Activated CD4-positive, CD25-positive, alpha-beta regulatory T cell (primary cell): ENCODE measurements around the gene SLC2A6.

ENCODE experiments used
- DNase-seq, 4 experiments: peaks; one replicate each; lab custom pipeline; 2025; lab: John Stamatoyannopoulos, UW

SLC2A6 gene

DNA sequence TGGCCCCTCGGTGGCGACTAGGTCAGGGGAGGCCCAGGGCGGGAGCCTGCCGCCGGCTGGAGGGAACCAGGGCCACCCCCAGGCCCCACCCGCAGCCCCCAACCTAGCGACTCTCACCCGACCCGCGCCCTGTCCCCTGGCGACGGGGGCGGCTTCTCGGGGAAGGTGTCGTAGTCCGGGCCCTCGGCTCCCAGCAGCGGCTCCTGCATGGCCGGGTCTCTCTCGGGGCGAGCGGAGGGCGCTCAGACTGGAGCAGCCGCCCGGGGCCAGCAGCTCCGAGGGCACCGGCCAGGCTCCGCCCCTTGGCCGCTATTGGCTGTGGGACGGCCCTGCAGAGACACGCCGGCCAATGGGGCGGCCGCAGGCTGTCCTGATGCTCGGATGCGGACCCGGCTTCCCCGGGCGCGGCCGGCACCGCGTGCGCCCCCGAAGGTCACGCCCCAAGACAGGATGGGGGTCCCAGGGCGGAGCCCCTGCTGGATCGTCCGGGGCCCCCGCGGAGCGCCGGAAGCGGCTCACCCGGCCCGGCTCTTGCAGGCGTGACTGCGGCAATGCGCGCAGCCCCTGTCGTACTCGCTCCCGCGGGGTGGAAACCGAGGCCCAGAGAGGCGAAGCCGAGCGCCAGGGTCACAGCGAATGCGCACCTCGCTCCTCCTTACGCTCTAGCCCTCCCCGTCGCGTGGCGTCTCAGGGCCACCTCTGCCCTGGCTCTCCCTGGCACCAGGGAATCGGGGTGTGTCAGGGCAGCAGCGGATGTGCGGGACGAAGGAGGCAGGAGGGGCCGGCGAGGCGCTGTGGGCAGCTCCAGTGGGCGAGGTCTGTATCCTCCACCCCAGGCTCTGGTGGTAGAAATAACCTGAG lies at the start of gene SLC2A6:
Gene SLC2A6, minus strand, starts transcription at position 249 of the 861 bp plus-strand sequence. Its CDS starts 40 bp downstream, at position 209.
- DNase-seq = peak; percentile 52 to 65 (median 64)

DNA sequence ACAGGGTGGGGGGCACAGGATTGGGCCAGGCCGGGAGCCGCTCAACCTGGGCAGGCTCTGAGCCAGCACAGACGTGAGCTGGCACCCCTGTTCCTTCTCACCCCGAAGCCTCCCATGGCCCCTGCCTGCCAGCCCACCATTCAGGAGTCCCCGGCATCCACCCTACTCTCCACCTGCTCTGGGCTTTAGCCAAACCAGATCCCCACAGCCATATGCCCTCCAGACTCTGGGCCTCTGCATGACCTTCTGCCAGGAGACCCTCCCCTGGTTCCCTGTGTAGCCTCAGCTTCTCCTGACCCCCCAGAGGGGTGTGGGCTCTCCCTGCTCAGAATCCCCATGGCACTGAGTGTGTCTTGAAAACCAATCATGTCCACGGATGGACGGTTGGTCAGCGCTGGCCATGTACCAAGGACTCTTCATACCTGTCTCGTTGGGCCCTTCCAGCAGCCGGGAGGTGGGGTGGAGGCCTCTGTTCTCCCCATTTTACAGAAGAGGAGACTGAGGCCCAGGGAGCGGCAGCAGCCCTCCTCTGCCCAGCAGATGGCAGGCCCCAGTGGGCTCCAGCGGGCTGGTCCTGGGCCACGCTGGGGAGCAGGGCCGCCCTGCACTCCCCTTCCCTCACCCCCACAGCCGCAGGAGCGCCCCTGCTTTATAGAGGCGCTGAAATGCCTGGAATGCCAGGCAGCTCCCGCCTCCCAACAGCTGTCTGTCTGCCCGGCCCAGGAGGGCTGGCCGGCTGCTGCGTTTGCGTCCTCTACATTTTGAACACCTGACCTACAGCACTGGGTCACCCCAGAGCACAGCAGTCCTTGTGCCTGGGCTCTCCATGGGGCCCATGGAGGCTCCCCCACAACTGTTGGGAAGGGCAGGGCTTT lies 49.3 kb upstream of the SLC2A6 start:
- DNase-seq = no peak

- no peak for DNase-seq
These were observed 48.6 kb upstream of the SLC2A6 start for GRCh38 chr9:133527444-133527920.

GRCh38 chr9:133526721-133527321 lies 47.9 kb upstream of the SLC2A6 start:
- no peak for DNase-seq

GRCh38 chr9:133525677-133526076 lies 46.8 kb upstream of the SLC2A6 start:
- DNase-seq = no peak

- no peak for DNase-seq
These were observed 45.9 kb upstream of the SLC2A6 start, which contains the start of gene MYMK for GRCh38 chr9:133524679-133525228. TSS of gene MYMK (minus strand) at chr9:133524959. CDS start at chr9:133524844, 115 bp downstream.

DNA sequence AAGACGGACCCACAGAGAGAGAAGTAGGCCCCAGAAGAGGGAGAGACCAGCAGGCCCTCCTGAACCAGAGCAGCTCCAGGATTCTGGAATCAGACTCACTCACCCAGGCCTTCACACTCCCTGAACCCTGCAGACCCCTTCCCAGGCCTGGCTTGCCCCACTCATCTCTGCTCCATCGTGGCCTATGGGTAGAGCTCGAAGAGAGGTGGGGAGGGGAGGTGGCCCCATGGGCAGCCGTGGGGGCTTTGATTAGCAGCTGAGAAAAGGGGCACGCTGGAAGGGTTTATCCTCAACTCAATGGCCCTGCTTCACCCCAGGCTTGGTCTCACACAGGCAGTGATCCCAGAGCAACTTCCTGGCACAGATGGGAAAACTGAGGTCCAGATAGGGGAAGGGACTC lies 45.2 kb upstream of the SLC2A6 start:
- DNase-seq = no peak

DNA sequence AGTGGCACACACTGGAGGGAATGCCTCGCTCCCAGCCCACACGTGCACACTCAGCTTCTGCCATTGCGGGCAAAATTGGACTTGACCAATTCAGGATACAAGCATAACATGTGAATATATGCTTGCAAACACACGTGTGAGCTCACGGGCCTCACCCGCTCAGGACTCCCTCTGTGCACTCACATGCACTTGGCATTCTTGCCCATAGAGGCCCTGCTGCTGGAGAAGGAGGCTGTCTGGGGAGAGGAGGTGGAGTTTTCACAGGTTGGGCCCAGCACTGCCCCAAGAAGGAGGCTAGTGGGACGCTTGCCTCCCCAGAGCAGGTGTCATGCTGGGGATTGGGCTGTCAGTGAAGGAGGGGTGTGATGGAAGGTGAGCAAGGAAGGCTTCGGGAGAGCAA lies 44.2 kb upstream of the SLC2A6 start:
- DNase-seq = no peak

- no peak for DNase-seq
These were observed 43.4 kb upstream of the SLC2A6 start for GRCh38 chr9:133522073-133522910.

- DNase-seq = no peak
These were observed 42.5 kb upstream of the SLC2A6 start for GRCh38 chr9:133521122-133522072.

- DNase-seq = no peak
These were observed 41.4 kb upstream of the SLC2A6 start for GRCh38 chr9:133520121-133520835.

- no peak for DNase-seq
These were observed 40.8 kb upstream of the SLC2A6 start for GRCh38 chr9:133519693-133520092.

DNA sequence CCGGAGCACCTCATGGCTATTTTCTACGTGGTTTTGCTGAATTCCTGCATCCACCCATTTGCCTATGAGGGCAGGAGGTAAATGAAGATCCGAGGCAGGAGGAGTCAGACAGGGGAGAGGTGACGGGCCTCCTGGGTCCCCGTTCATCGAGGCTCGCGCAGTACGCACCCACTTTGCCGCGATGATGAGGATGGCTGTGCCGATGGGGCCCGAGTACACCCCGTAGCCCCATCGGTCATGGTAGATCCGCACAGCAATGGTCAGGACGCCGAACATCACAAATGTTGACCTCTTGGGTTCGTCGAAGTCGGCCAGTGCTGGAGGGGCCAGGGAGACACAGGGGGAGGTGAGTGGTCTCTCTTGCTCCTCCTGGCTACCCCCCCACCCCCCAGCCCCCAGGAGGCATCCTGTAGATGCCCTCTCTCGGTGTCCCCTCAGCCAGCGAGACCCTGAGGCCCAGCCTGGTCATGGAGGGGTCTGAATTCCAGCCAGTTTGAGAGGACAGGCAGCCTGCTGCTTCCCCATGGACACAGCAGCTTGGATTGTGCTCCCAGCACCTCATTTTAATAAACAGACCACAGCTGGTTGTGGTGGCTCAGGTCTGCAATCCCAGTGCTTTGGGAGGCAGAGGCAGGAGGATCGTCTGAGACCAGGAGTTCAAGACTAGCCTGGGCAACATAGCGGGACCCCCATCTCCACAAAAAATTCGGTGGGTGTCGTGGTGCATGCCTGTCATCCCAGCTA lies 40.0 kb upstream of the SLC2A6 start:
- no peak for DNase-seq

GRCh38 chr9:133518200-133518599 lies 39.3 kb upstream of the SLC2A6 start:
- no peak for DNase-seq

DNA sequence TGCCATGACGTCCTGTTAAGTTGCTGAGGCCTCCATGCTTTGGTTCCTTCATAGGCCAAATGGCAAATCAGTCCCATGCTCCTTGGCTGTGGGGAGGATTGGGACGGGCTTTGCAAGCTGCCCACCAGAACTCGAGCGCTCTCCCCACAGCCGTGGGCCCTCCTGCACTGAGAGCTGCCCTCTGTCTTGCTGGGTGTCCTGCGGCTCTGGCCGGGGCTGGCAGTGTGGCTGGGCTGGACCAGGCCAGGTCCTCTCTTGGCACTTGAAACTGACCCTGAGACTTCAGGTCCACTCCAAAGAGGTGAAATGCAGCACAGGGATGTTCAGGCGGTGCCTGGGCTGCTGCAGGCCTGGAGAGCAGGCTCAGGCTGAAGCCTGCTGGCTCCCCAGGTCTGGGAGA lies 38.8 kb upstream of the SLC2A6 start:
- no peak for DNase-seq

DNA sequence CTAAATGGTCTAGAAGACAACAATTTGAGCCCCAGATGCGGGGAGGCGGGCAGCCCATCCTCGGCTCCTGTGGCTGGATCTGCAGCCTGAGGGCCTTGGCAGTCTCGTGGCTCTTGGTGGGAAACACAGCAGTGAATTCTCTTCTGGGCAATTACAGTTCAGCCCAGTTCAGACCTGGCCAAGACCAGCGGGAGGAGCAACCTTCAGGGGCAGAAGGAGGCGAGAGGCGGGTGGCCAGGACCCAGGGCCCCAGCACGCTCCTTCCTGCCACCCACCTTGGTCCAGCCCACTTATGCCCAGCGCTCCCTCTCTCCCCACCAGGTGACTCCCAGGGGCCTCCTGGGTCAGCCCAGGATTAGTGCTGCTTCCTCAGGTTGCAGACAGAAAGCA lies 38.1 kb upstream of the SLC2A6 start:
- no peak for DNase-seq

- DNase-seq = no peak
These were observed 37.5 kb upstream of the SLC2A6 start for GRCh38 chr9:133516256-133516960.
